HG03442 (cell line): Measurements from ENCODE around the gene CAMKK1.

Experiments
- ATAC-seq: cut with Tn5 transposase; IDR thresholded peaks from one replicate; pipeline ENCODE4 v1.9.1; 2021; ENCODE audit warnings: mild to moderate bottlenecking, moderate library complexity; ENCODE audit not compliant: unreplicated experiment

The CAMKK1 gene

DNA sequence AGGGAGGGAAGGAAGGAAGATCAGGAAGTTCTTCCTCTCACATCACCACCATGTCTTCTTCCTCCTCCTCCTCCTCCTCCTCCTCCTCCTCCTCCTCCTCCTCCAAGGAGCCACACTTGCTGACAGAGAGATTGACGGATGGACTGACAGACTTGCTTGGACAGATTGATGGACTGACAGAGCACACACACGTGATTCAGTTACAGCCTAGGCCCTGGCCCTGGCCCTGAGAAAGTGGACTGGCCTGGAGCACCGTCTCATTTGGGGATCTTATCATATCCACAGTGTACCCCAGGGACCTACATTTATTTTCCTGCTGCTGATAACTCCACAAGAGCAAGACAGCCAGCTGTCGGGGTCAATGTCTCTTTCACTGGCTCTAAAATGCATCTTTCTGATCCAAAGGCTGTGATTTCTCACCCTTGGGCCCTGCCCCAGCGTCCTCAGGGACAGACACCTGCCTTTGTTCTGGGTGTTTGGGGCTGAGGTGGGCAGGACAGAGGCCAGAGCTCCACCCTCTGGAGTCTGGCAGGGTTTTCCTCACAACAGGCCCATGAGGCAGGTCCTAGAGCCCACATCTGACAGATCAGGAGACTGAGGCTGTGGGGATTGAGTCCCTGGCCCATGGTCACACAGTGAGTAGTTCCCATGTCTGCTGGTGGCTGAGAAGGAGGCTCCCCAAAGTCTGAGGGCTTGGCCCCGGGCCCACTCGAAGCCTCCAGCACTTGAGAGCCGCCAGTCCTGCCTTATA lies 25.7 kb upstream of the CAMKK1 start:
- no peak for ATAC-seq

DNA sequence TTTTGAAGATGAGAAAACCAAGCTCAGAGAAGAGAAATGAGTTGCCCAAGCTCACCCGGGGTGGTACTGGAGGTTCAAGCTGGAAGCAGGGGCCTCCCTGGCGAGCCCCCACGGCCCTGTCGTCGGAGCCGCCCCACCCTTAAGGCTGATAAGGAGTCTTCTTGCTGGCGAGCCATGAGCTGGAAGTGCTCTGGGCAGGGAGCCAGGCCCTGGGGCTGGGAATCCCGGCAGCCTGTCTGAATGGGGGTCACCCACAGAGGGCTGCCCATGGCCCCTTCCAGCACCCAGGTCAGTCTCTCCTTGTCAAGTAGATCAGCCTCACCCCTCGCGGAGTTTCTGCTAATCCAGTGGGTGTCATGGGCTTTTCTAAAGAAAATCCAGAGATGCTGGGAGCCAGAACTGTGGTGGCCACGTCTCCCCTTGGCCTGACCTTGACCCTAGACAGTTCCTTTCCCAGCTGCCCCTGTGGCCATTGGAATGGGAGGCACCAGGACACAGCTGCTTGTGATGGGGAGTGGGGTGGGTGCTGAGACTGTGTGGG lies 24.6 kb upstream of the CAMKK1 start:
- no peak for ATAC-seq

DNA sequence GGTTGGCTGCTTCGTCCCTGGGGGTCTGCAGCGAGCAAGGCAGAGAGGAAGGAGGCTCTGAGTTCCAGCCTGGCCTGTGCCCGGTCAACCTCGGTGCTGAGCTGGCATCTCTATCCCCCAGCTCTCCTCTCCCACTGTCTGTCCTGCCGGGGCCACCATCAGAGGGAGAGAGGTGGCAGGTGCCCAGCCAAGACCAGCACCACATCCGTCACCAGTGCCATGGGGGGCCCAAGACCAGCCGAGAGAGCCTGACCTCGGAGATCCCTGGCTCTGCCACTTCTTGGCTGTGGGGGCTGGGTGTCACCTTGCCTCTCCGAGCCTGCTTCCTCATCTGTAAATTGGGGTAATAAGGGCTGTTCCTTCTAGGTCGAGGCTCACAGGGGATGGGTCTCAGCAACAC lies 24.0 kb upstream of the CAMKK1 start:
- no peak for ATAC-seq

DNA sequence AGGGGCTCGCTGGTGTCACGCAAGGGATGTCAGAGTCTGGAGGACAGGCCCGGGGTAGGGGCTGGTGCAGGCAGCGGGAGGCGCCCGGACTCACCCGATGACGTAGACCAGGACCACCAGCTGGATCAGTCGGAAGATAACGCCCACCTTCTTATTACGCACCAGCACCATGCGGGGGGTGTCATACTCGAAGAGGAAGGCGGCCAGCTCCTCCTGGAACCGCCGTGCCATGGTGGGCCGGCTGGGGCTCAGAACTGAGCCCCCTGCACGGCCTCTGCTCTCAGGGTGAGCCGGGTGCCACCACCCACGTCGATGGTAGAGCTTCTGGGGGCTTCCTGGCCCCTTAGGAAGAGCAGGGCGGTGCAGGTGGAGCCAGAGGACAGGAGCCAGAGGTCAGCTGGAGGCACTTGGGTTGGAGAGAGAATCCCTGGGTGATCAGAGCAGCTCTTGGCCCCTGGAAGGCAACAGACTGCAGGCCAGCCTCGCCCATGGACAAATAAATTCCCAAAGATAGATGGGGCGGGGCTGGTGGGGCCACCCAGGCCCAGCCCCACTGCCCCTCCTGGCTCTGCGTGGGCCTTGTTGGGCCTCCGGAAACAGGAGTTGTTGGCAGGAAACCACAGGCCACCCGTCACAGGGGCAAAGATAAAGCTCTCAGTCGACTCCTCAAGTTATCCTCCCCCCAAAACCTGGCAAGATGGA lies 23.3 kb upstream of the CAMKK1 start, which contains the start of gene P2RX1:
Gene P2RX1 (minus strand): TSS at position 471 of the 702 bp plus-strand sequence. CDS start 240 bp downstream, at position 231.
- ATAC-seq, result no peak

DNA sequence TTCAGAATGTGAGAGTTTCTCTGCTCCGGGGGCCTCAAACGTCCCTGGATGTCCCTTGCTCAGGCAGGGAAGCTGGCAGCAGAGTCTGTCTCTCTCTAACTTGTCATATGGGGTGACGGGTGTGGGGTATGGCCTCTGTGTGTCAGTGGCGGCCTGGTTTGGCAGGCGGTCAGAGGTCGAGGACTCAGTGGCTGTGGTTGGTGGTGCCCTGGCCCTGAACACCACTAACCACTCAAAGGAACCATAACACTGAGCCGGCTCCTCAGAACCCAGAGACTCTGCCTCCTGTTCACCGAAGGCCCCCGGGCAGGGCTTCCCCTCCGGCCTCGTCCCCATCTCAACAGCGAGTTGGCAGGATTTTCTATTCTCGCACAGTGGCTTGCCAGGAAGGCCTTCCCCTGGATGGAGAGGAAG lies 22.7 kb upstream of the CAMKK1 start:
- ATAC-seq, result no peak

DNA sequence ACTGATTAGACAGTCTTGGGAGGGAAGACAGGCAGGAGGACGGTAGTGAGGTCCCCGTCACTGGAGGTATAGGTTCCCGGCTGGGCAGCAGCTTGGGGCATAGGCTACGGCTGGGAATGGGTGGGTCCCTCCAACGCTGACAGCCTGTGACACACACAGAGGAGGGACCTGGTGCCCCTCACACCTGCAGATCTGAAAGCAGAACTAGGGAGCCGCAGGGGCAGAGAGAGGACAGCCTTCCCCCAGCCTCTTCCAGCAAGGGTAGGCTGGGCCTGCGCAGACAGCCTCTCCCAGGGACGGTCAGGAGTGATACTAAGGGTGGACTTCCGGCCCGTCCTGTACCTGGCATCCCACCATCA lies 21.4 kb upstream of the CAMKK1 start:
- peak; percentile 33 for ATAC-seq

DNA sequence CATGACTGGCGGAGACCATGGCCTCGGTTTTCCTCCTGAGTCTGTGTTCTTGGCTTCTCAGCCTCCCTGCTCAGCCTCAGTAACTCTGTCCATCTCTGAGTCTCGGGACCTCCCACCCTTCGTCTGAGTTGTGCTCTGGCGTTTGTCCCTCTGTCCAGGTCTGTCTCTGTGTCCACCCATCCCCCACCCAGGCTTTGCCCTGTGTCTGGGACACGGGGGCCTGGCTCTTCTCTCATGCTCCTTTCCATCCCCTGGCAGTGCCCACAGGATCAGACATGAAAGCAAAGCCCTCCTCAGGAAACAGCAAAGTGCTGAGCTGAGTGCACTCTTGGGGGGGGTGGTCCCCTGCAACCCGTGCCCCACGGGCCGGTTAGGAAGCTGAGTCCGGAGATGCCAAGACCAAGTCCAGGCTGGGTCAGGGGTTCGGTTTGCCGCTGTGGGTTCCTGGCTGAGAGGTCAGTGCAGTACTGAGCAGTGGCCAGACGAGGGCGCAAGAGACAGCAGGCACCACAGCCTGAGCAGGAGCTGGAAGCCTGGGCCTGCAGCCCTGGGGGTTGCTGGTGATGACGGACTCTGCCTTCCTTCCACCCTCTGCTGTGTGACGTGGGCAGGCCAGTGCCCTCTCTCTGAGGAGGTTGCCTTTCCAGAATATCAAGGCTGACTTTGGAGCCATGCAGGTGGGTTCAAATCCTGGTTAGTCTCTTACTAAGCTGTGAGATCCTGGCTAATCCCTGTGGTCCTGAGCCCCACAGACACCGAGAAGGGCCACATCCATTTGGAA lies 20.9 kb upstream of the CAMKK1 start:
- ATAC-seq, result peak; percentile 45

DNA sequence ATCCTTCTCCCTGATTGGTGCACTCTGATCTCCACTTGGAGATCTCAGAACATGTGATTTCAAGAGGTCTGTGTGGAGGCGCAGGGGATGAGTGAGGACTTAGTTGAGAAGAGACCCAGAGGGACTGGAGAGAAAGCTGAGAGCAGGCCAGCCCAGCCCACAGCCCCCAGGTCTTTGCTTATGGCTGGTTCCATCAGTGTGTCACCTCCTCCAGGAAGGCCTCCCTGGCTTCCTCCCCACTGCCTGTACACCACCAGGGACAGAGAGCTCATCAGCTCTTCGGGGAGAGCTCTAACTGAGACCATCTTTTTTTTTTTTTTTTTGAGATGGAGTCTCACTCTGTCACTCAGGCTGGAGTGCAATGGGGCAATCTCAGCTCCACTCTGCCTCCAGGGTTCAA lies 20.0 kb upstream of the CAMKK1 start:
- ATAC-seq, result no peak

DNA sequence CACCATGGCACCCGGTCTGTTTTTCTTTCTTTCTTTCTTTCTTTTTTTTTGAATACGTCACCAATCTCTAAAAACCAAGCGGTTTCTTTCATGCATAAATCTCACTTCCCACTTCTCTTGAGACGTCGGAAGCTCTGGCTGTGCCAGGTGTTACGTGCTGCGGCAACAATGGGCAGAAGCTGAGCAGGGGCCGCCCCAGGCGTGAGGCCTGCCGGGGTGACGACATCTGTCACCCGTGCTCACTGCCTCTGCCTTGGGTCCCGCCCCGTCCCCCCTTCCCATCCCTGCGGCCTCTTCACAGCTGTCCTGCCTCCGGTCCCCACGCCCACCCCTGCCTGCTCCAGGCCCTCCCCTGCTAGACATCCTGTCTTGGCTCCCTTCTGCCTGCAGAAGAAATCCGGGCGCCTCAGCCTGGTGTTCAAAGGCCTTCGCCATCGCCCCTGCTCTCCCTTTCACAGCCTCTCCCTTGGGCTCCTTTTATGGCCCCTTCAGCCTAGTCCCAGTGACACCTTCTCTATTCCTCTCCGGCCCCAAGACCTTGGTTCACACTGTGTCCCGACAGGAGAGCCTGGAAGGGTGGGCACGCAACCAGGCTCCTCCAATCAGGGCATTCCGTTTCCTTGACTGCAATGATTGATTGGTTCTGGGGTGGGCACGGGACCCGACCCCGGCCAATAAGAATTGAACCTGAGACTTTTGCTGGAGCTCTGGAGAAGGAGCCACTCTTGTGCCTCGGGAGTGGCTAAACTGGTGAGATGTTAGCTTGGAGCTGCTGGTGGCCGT lies 18.6 kb upstream of the CAMKK1 start:
- ATAC-seq, result peak; percentile 67

DNA sequence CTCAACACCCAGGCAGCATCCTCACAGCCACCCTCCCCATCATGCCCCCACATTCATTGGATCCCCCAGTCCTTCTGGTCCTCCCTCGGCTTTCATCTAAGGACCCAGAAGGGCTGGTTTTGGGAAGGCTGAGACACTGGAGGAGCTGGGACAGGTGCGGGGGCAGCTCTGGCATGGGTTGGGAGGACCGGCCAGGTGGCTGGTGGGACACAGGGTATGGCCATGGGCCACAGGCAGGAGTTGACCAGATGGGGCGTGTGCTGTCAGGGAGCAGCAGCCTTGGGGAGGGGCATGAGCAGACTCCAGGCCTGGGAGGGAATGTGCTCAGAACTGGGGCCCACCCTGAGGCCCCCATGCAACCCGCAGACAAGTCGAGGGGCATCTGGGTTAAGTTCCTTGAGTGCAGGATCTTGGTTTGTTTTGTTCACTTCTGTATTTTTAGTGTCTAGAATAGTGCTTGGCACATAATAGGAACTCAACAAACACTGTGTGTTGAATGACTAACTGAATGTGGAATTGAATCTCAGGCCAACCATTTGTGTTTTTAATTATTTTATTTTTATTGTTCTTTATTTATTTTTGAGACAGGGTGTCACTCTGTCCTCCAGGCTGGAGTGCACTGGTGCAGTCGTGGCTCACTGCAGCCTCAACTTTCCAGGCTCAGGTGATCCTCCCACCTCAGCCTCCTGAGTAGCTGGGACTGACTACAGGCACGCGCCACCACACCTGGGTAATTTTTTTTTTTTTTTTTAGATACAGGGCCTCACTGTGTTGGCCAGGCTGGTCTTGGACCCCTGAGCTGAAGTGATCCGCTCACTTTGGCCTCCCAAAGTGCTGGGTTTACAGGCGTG lies 17.8 kb upstream of the CAMKK1 start:
- ATAC-seq, result no peak

DNA sequence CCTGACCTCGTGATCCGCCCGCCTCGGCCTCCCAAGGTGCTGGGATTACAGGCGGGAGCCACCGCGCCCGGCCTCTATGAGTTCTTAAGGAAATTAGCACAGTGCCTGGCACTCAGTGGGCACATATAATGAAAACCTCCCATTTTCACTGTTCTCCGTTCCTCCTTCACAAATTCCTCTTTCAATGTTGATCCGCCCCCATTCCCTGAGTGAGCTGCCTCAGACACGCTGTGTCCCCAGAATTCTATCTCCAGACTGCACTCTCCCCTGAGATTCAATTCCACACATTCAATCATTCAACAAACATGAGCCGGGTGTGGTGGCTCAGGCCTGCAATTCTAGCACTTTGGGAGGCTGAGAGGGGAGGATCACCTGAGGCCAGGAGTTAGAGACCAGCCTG lies 16.4 kb upstream of the CAMKK1 start:
- ATAC-seq, result no peak

DNA sequence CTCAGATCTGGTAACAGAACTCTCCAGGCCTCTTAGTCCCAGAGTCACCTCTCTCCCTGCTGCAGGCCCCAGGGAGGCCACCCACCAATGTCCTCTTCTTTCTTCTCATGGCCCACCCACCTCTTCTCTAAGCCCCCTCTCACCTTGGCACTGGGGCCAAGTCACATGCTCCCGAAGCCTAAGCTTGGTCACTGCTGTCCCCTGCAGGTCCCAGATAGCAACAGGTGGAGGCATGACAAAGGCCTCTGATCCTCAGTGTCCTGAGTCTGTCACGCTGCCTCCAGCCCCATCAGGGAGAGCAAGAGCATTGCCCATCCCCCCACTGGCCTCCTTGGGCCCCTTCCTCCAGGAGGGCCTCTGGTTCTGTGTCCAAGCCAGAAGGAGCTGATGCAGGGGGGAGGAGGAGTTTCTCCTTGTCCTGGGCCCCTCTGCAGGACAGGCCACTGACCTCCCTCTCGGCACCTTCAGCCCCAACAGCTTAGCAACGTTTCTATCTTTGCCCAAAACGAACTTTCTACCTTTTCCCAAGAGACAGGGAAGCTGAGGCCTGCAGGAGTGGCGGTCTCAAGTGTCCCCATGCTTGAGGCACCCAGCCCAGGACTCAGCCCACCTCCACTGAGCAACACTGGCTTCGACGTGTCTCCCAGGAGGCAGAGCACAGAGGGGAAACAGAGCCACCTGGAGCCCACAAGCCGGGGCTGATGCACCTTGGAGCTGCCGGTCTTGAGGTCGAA lies 14.8 kb upstream of the CAMKK1 start:
- ATAC-seq, result no peak

DNA sequence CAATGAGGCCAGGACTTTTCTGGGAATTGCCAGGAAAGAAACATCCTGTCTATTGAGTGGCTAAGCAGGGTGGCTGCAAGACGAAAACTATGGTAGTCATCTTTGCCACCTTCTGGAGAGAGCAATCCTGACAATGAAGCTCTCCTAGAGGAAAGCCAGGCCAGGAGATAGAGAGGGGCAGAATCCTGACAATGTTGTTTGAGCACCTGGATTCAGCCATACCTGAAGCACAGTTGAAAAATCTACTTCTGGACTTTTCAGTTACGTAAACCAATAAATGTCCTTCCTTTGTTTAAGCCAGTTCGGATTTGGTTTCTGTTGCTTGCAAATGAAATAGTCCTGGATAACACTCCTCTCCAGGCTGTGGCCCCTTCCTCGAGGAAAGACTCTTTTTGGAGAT lies 14.0 kb upstream of the CAMKK1 start:
- ATAC-seq, result no peak

DNA sequence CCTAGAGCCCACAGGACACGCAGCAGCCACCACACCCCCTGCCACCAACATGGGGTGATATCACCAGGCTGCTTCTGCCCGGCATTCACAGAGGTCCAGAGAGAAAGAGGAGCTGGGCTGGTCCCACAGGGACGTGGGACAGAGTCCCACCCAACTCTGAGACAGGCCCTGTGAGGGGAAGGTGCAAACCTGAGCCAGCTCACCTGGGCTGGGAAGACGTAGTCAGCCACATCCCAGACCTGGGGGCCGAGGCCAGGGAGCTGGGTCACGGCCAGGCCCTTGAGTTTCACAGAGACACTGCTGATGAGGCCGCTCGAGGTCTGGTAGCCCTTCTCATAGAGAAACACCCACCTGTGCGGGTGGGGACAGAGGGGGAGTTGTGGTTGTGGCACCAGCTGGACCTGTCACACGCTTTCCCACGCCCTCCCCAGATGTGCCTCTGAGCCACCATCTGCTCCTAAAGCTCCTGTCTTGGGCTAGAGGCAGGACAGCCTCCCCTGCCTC lies 12.2 kb upstream of the CAMKK1 start:
- ATAC-seq, result no peak

DNA sequence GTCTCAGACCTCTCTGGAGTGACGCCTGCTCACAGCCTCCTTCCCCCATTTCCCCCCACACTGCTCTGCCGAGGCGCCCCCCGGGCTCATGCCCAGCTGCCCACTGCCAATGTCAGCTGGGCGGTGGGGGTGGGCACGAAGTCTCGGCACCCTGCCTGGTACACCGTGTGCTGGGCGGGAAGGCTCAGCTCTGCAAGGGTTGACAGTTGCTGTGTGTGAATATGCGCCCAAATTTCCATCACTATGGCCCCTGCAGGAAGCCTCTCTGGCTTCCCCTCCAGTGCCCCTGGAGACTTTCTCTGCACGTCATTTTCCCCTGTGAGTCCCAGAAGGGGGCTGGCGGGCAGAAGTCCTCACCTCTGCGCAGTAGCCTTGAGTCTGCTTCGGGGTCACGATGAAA lies 11.6 kb upstream of the CAMKK1 start:
- ATAC-seq, result no peak

DNA sequence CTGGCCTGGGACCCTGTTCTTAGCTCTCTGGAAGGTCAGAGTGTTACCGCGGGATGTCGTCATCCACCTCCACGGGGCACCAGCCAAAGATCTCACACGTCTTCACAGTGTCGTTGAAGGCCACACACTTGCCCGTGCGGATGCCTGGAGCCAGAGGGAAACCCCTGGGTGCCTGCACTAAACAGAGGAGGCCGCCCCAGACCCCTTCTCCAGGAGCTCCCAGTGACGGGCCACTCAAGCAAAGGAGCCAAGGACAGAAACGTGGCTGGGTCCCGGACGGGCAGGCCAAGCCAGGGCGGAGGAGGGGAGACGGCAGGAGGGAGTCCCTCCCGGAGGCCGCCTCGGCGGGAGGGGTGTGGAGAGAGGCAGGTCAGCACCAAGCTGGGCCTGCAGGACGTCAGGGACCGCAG lies 11.0 kb upstream of the CAMKK1 start:
- no peak for ATAC-seq

DNA sequence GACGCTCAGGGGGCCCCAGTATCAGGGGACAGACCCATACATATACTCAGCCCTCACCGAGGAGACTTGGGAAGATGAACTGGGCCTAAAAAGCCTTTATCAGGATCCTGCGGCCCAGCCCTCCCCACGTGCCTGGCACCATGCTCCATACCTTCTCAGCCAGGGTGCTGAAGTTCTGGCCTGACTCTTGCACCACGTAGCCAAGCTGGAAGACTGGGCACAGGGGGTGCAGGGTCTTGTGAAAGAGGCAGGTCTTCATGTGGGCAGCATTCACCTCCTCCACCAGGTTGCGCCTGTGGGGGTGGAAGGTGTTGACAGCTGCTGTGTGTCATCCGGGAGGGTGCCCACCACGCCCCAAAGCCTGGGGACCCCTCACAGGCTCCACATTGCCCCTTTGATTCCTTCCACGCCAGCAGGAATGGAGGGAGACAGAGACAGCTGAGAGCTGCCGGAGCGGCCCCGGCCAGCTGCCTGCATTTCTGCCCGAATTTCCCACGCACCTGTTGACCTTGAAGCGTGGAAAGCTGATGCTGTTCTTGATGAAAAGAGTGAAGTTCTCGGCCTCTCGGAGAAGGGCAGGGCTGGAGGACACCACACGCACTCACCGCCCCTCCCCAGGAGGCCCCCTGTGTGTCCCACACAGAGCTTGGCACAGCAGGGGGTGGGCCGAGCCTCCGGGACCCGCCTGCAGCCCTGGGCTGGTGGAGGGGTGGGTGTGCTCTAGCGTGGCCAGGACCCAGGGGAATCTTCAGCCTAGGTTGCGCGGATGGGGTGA lies 10.4 kb upstream of the CAMKK1 start:
- no peak for ATAC-seq

DNA sequence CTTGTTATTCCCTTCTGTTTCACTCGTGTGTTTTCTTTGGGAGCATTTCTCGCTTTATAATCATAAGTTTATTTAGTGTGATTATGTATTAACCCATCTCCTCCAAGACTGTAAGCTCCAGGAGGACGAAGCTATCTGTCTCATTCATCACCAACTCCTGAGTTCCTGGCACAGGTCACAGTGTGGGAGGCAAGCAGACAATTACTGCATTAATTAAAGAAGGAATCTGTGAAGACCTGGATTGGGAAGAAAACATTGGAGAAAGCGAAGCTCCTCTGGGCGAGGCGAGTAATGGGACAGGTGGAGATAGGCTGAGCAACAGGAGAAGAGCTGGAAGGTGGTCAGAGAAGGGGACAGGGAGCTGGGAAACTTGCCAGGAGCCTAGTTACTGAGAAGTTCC lies 7.8 kb upstream of the CAMKK1 start:
- ATAC-seq, result no peak
